KMS-11 (cell line): ENCODE measurements around the gene CCDC28B.

Experiments
- H2AFZ ChIP-seq: fragments of 200-600 bp; sonication (generic); 2 replicates; pipeline ENCODE4 v1.6.1; 2016; ENCODE audit warnings: antibody characterized with exemption, mixed run types, low read depth
- H3K27ac ChIP-seq: fragments of 200-600 bp; sonication (generic); 2 replicates; pipeline ENCODE4 v1.6.1; 2016; ENCODE audit warnings: mild to moderate bottlenecking, mixed run types
- H3K27me3 ChIP-seq: fragments of 200-600 bp; sonication (generic); 2 replicates; pipeline ENCODE4 v1.6.1; 2017; ENCODE audit warnings: mild to moderate bottlenecking, low read depth, mixed run types, moderate library complexity; ENCODE audit not compliant: insufficient read depth
- H3K36me3 ChIP-seq: fragments of 200-600 bp; sonication (generic); 2 replicates; pipeline ENCODE4 v1.6.1; 2017; ENCODE audit warnings: mild to moderate bottlenecking, mixed run types; ENCODE audit not compliant: insufficient read depth
- H3K4me1 ChIP-seq: fragments of 200-600 bp; sonication (generic); 2 replicates; pipeline ENCODE4 v1.6.1; 2016; ENCODE audit warnings: mild to moderate bottlenecking, low read depth, mixed run types; ENCODE audit not compliant: poor library complexity, severe bottlenecking
- H3K4me2 ChIP-seq: fragments of 200-600 bp; sonication (generic); 2 replicates; pipeline ENCODE4 v1.7.0; 2016; ENCODE audit warnings: mild to moderate bottlenecking, mixed run types
- H3K4me3 ChIP-seq: fragments of 200-600 bp; sonication (generic); IDR thresholded peaks from 2 replicates; pipeline ENCODE4 v1.6.1; 2017; ENCODE audit warnings: low read depth, low read length, mixed read lengths; ENCODE audit not compliant: insufficient read depth
- H3K79me2 ChIP-seq: fragments of 200-600 bp; sonication (generic); 2 replicates; pipeline ENCODE4 v1.6.1; 2016; ENCODE audit warnings: low read depth, mixed run types; ENCODE audit not compliant: insufficient read depth
- H3K9ac ChIP-seq: fragments of 200-600 bp; sonication (generic); 2 replicates; pipeline ENCODE4 v1.6.1; 2016; ENCODE audit warnings: mild to moderate bottlenecking, mixed run types
- H4K20me1 ChIP-seq: fragments of 200-600 bp; sonication (generic); 2 replicates; pipeline ENCODE4 v1.6.1; 2016; ENCODE audit warnings: mild to moderate bottlenecking, mixed run types; ENCODE audit not compliant: insufficient read depth
- CTCF ChIP-seq: fragments of 200-600 bp; sonication (generic); conservative IDR thresholded peaks from 2 replicates; pipeline ENCODE4 v1.6.1; 2017; ENCODE audit warnings: low read depth, mild to moderate bottlenecking, antibody characterized with exemption, low read length, moderate library complexity, mixed read lengths

CCDC28B gene

GRCh38 chr1:32242341-32242851 is 42.0 kb downstream of the CCDC28B start:
- no peak overlapping the region for H3K27ac ChIP-seq

GRCh38 chr1:32246888-32247273 is 46.5 kb downstream of the CCDC28B start, which contains the start of gene FAM167B:
FAM167B (plus strand) TSS chr1:32247222; CDS start chr1:32247422, 200 bp downstream.
- Histone ChIP-seq H4K20me1 (no peaks in the 10 kb centered on the region), H3K27me3 (no peaks in the 10 kb centered on the region), H3K4me1 (peaks cover 17% of the 10 kb centered on the region), H2AFZ (peak within 1 kb of the TSS; percentile 30; the same call in 1 of the 2 replicates), H3K79me2 (no peaks in the 10 kb centered on the region), H3K9ac (no peak within 1 kb of the TSS), H3K27ac (no peak within 1 kb of the TSS), H3K4me2 (no peak within 1 kb of the TSS), H3K36me3 (no peaks in the 10 kb centered on the region), H3K4me3 (no peak within 1 kb of the TSS)
- no peak for TF ChIP-seq CTCF

More at GRCh38 chr1:32242341-32242851, 42.0 kb downstream of the CCDC28B start:
- Histone ChIP-seq H3K79me2 (no peaks in the 10 kb centered on the region), H4K20me1 (no peaks in the 10 kb centered on the region), H3K4me3 (no peak overlapping the region), H3K4me1 (no peaks in the 10 kb centered on the region), H3K36me3 (no peaks in the 10 kb centered on the region), H3K4me2 (no peak overlapping the region), H3K9ac (no peak overlapping the region), H2AFZ (no peak overlapping the region), H3K27me3 (no peaks in the 10 kb centered on the region)
- TF ChIP-seq CTCF, result no peak

- Histone ChIP-seq H3K4me3 (no peak overlapping the region), H3K4me1 (peaks cover 17% of the 10 kb centered on the region), H2AFZ (0 out of 2 replicates have a peak overlapping the region, but pooled peaks have one; percentile 30), H3K27me3 (no peaks in the 10 kb centered on the region), H4K20me1 (no peaks in the 10 kb centered on the region), H3K9ac (no peak overlapping the region), H3K4me2 (no peak overlapping the region), H3K79me2 (no peaks in the 10 kb centered on the region), H3K36me3 (no peaks in the 10 kb centered on the region), H3K27ac (no peak overlapping the region)
- no peak for TF ChIP-seq CTCF
Observed at GRCh38 chr1:32247452-32247851, 47.1 kb downstream of the CCDC28B start.

- Histone ChIP-seq H3K27ac (no peak overlapping the region), H3K4me2 (peak overlapping the region; percentile 9; the same call in 1 of the 2 replicates), H2AFZ (peak overlapping the region; percentile 30; the same call in 1 of the 2 replicates), H3K27me3 (no peaks in the 10 kb centered on the region), H4K20me1 (no peaks in the 10 kb centered on the region), H3K36me3 (no peaks in the 10 kb centered on the region), H3K79me2 (no peaks in the 10 kb centered on the region), H3K4me1 (peaks cover 17% of the 10 kb centered on the region), H3K4me3 (no peak overlapping the region), H3K9ac (no peak overlapping the region)
- TF ChIP-seq CTCF, result peak; percentile 74
Observed at GRCh38 chr1:32247983-32248889, 47.8 kb downstream of the CCDC28B start.
